Mesothelial cell of epicardium (in vitro differentiated cells): Measurements from ENCODE around the gene COL25A1. TPM values are rescaled to one million over a fixed set of nuclear protein-coding genes. Genes with fewer than 3 reads are reported as not detected.

ENCODE experiments used
- DNase-seq, 2 experiments: peaks; one replicate each; pipeline ENCODE4 v3.0.0; 2021; ENCODE audit warnings: low spot score in 2 of 2; ENCODE audit not compliant: unreplicated experiment in 2 of 2
- H3K27ac Mint-ChIP-seq: 2 replicates; pipeline ENCODE4 v1.8.0; 2021; ENCODE audit warnings: mixed read lengths
- H3K27me3 Mint-ChIP-seq: 2 replicates; pipeline ENCODE4 v1.8.0; 2021; ENCODE audit warnings: low read depth, mixed read lengths
- H3K36me3 Mint-ChIP-seq: 2 replicates; pipeline ENCODE4 v1.8.0; 2021; ENCODE audit warnings: mixed read lengths
- H3K4me1 Mint-ChIP-seq: 2 replicates; pipeline ENCODE4 v1.8.0; 2021; ENCODE audit warnings: mixed read lengths
- H3K4me3 Mint-ChIP-seq: 2 replicates; pipeline ENCODE4 v1.8.0; 2021; ENCODE audit warnings: mild to moderate bottlenecking, moderate library complexity, mixed read lengths
- H3K9me3 Mint-ChIP-seq: 2 replicates; pipeline ENCODE4 v1.8.0; 2021; ENCODE audit warnings: mixed read lengths
- CTCF ChIP-seq: fragments of 200-600 bp; sonication (generic); IDR thresholded peaks from one replicate; pipeline ENCODE4 v1.5.0; 2021; ENCODE audit warnings: antibody characterized with exemption; ENCODE audit not compliant: unreplicated experiment
- total RNA-seq: library from RNA; stranded (reverse); gene quantifications from 3 replicates; pipeline ENCODE4 v1.2.1, GENCODE V29; 2021

Gene COL25A1
- total RNA-seq, 1 donor from 2014 or later, result 56.7 TPM

GRCh38 chr4:108810087-108810486 lies 492.4 kb downstream of the COL25A1 start:
- no peak overlapping the region for H3K4me3 Mint-ChIP-seq
- peaks cover 4% of the 10 kb centered on the region for H3K4me1 Mint-ChIP-seq
- H3K27me3 Mint-ChIP-seq, result no peaks in the 10 kb centered on the region

GRCh38 chr4:108804648-108805273 lies 497.7 kb downstream of the COL25A1 start:
- Mint-ChIP-seq H3K4me3 (no peak overlapping the region), H3K4me1 (no peaks in the 10 kb centered on the region), H3K9me3 (no peaks in the 10 kb centered on the region), H3K27ac (no peak overlapping the region), H3K27me3 (no peaks in the 10 kb centered on the region), H3K36me3 (no peaks in the 10 kb centered on the region)
- no peak for DNase-seq
- TF ChIP-seq CTCF, result no peak

More at GRCh38 chr4:108810087-108810486, 492.4 kb downstream of the COL25A1 start:
- no peaks in the 10 kb centered on the region for H3K36me3 Mint-ChIP-seq
- H3K9me3 Mint-ChIP-seq, result no peaks in the 10 kb centered on the region
- TF ChIP-seq CTCF, result no peak
- no peak overlapping the region for H3K27ac Mint-ChIP-seq
- DNase-seq, result no peak

- Mint-ChIP-seq H3K27ac (no peak overlapping the region), H3K4me3 (no peak overlapping the region), H3K27me3 (no peaks in the 10 kb centered on the region), H3K9me3 (no peaks in the 10 kb centered on the region), H3K4me1 (no peaks in the 10 kb centered on the region), H3K36me3 (no peaks in the 10 kb centered on the region)
- no peak for DNase-seq
- no peak for TF ChIP-seq CTCF
Observed at GRCh38 chr4:108799306-108799705, 503.2 kb downstream of the COL25A1 start.

- peaks cover 3% of the 10 kb centered on the region for H3K4me1 Mint-ChIP-seq
- no peak for DNase-seq
- no peak for TF ChIP-seq CTCF
Observed at GRCh38 chr4:108796173-108796572, 506.3 kb downstream of the COL25A1 start.

GRCh38 chr4:108795733-108796132 lies 506.7 kb downstream of the COL25A1 start:
- Mint-ChIP-seq H3K36me3 (no peaks in the 10 kb centered on the region), H3K4me1 (peaks cover 3% of the 10 kb centered on the region), H3K9me3 (no peaks in the 10 kb centered on the region), H3K27me3 (no peaks in the 10 kb centered on the region), H3K4me3 (no peak overlapping the region), H3K27ac (no peak overlapping the region)
- no peak for DNase-seq
- TF ChIP-seq CTCF, result no peak

More at GRCh38 chr4:108796173-108796572, 506.3 kb downstream of the COL25A1 start:
- Mint-ChIP-seq H3K27me3 (no peaks in the 10 kb centered on the region), H3K27ac (no peak overlapping the region), H3K4me3 (no peak overlapping the region), H3K9me3 (no peaks in the 10 kb centered on the region), H3K36me3 (no peaks in the 10 kb centered on the region)

- no peak overlapping the region for H3K27ac Mint-ChIP-seq
- DNase-seq, result no peak
- no peak overlapping the region for H3K4me3 Mint-ChIP-seq
- TF ChIP-seq CTCF, result no peak
- H3K36me3 Mint-ChIP-seq, result no peaks in the 10 kb centered on the region
- no peaks in the 10 kb centered on the region for H3K9me3 Mint-ChIP-seq
- no peaks in the 10 kb centered on the region for H3K27me3 Mint-ChIP-seq
- peaks cover 3% of the 10 kb centered on the region for H3K4me1 Mint-ChIP-seq
Observed at GRCh38 chr4:108794136-108794535, 508.3 kb downstream of the COL25A1 start.
